Esophagus squamous epithelium (tissue), 4 donors: ENCODE results near the gene TRIM58.

Source experiments
- CTCF ChIP-seq, 6 experiments: fragments of 450-650 bp in 4 of 6; fragments of 200-600 bp in 2 of 6; sonication (generic) in 2 of 6; IDR thresholded peaks; one replicate each; pipeline ENCODE4 v1.5.1; 2016 to 2019; ENCODE audit warnings: antibody characterized with exemption in 6 of 6, mild to moderate bottlenecking in 4 of 6, moderate library complexity in 4 of 6
- POLR2A ChIP-seq, 4 donors: fragments of 450-650 bp; IDR thresholded peaks; one replicate each; pipeline ENCODE4 v1.6.1; 2017; ENCODE audit warnings: antibody characterized with exemption in 4 of 4, mild to moderate bottlenecking in 4 of 4, moderate library complexity in 3 of 4

- no peak for TF ChIP-seq POLR2A (IDR thresholded peaks at IDR 0.05)
- no peak for TF ChIP-seq CTCF (IDR thresholded peaks at IDR 0.05)
Measured at GRCh38 chr1:247883346-247883745, 26.4 kb downstream of the TRIM58 start.
